GM23248 (cell line): Measurements from ENCODE around the gene MAPK8IP2. TPM values are rescaled to one million over a fixed set of nuclear protein-coding genes. Genes with fewer than 3 reads are reported as not detected.

Source experiments
- DNase-seq: peaks from one replicate; pipeline ENCODE4 v3.0.0-alpha.2; 2015
- H2AFZ ChIP-seq: fragments of 200-600 bp; sonication (generic); 2 replicates; pipeline ENCODE4 v1.6.1; 2016; ENCODE audit warnings: antibody characterized with exemption
- H3F3A ChIP-seq: fragments of 200-600 bp; sonication (generic); 2 replicates; pipeline ENCODE4 v1.6.1; 2016; ENCODE audit warnings: mild to moderate bottlenecking, antibody characterized with exemption, mixed run types; ENCODE audit not compliant: insufficient read depth
- H3K27ac ChIP-seq: fragments of 200-600 bp; sonication (generic); 2 replicates; pipeline ENCODE4 v1.5.1; 2016; ENCODE audit warnings: mild to moderate bottlenecking
- H3K27me3 ChIP-seq: fragments of 200-600 bp; sonication (generic); replicated peaks from 2 replicates; pipeline ENCODE4 v1.6.1; 2016; ENCODE audit warnings: mild to moderate bottlenecking; ENCODE audit not compliant: insufficient read depth
- H3K36me3 ChIP-seq: fragments of 200-600 bp; sonication (generic); 2 replicates; pipeline ENCODE4 v1.6.1; 2016; ENCODE audit warnings: low read depth, mild to moderate bottlenecking
- H3K4me1 ChIP-seq: fragments of 200-600 bp; sonication (generic); 2 replicates; pipeline ENCODE4 v1.6.1; 2016; ENCODE audit warnings: mild to moderate bottlenecking; ENCODE audit not compliant: insufficient read depth
- H3K4me2 ChIP-seq: fragments of 200-600 bp; sonication (generic); one replicate; pipeline ENCODE4 v1.6.1; 2016; ENCODE audit warnings: mild to moderate bottlenecking; ENCODE audit not compliant: unreplicated experiment
- H3K4me3 ChIP-seq: fragments of 200-600 bp; sonication (generic); 2 replicates; pipeline ENCODE4 v1.5.1; 2016; ENCODE audit warnings: mild to moderate bottlenecking
- H3K79me2 ChIP-seq: fragments of 200-600 bp; sonication (generic); 2 replicates; pipeline ENCODE4 v1.6.1; 2016; ENCODE audit warnings: mild to moderate bottlenecking; ENCODE audit not compliant: insufficient read depth
- H3K9ac ChIP-seq: fragments of 200-600 bp; sonication (generic); 2 replicates; pipeline ENCODE4 v1.6.1; 2016; ENCODE audit warnings: mild to moderate bottlenecking
- H3K9me2 ChIP-seq: fragments of 200-600 bp; sonication (generic); 2 replicates; pipeline ENCODE4 v1.6.1; 2016; ENCODE audit warnings: mixed run types, mild to moderate bottlenecking, moderate library complexity; ENCODE audit not compliant: insufficient read depth
- H3K9me3 ChIP-seq: fragments of 200-600 bp; sonication (generic); one replicate; pipeline ENCODE4 v1.6.1; 2017; ENCODE audit warnings: low read depth
- H4K20me1 ChIP-seq: fragments of 200-600 bp; sonication (generic); 2 replicates; pipeline ENCODE4 v1.6.0; 2016; ENCODE audit not compliant: insufficient read depth
- EZH2 ChIP-seq: fragments of 200-600 bp; sonication (generic); IDR thresholded peaks from 2 replicates; pipeline ENCODE4 v1.6.1; 2018; ENCODE audit warnings: antibody characterized with exemption, mild to moderate bottlenecking; ENCODE audit not compliant: insufficient read depth, poor library complexity, severe bottlenecking
- EZH2phosphoT487 ChIP-seq: fragments of 200-600 bp; sonication (generic); IDR thresholded peaks from 2 replicates; pipeline ENCODE4 v1.6.1; 2018; ENCODE audit warnings: antibody characterized with exemption, moderate library complexity, mild to moderate bottlenecking, low read depth; ENCODE audit not compliant: insufficient read depth
- WGBS, 2 experiments: methylation state at CpG; one replicate each; pipeline ENCODE4 v1.1.6; 2015 to 2017; ENCODE audit warnings: low lambda C conversion rate in 2 of 2, low coverage in 1 of 2; ENCODE audit errors: missing lambda C conversion rate in 2 of 2; 5-methylcytosine and 5-hydroxymethylcytosine counted together
- in situ Hi-C: fragments of 300-500 bp; cut with MboI; formaldehyde crosslinking; loops from 2 replicates; pipeline ENCODE4 v1.15.0; 2020
- polyA plus RNA-seq: library from polyadenylated mRNA; unstranded; fragments of >200 nt; fragmentation: Nextera tagmentation; extraction: Ambion mirVana; gene quantifications from 2 replicates; pipeline ENCODE4 v1.2.1, GENCODE V29; 2016
- total RNA-seq: library from RNA; depleted of rRNA; stranded (reverse); fragments of >200 nt; shearing (Covaris generic); gene quantifications from 2 replicates; pipeline ENCODE4 v1.2.3, GENCODE V29; 2014; rRNA removed

MAPK8IP2 gene
- total RNA-seq (0.38 TPM in 1 of 2 replicates, not detected in the other), polyA plus RNA-seq (0.06 and 0.09 TPM in 2 replicates)

GRCh38 chr22:50600538-50600937, at the start of gene MAPK8IP2:
TSS of gene MAPK8IP2 (plus strand) at chr22:50600793. CDS start at chr22:50600819, 26 bp downstream.
- 0 to 3% methylated on average over 5 to 45 of the region's 61 CpGs for WGBS, 2 experiments
- TF ChIP-seq EZH2 = no peak
- no peak for TF ChIP-seq EZH2phosphoT487
- in situ Hi-C loops = no loop called here

GRCh38 chr22:50551160-50551752, 49.3 kb upstream of the MAPK8IP2 start:
- no peak overlapping the region for H3K9ac ChIP-seq
- H3K9me3 ChIP-seq = no peaks in the 10 kb centered on the region
- no peaks in the 10 kb centered on the region for H3K36me3 ChIP-seq
- 84 to 88% methylated on average over 11 of the region's 11 CpGs for WGBS, 2 experiments
- no peak for TF ChIP-seq EZH2
- no peak for TF ChIP-seq EZH2phosphoT487
- DNase-seq = no peak
- H3K9me2 ChIP-seq = no peaks in the 10 kb centered on the region
- H3K27me3 ChIP-seq = peaks cover 8% of the 10 kb centered on the region
- in situ Hi-C loops = no loop called here
- no peak overlapping the region for H3K4me3 ChIP-seq
- H3K79me2 ChIP-seq = no peaks in the 10 kb centered on the region
- no peaks in the 10 kb centered on the region for H3F3A ChIP-seq
- H4K20me1 ChIP-seq = no peaks in the 10 kb centered on the region
- no peak overlapping the region for H2AFZ ChIP-seq
- H3K4me2 ChIP-seq = no peak overlapping the region
- no peak overlapping the region for H3K27ac ChIP-seq
- H3K4me1 ChIP-seq = no peaks in the 10 kb centered on the region

More at GRCh38 chr22:50600538-50600937, at the start of gene MAPK8IP2:
- Histone ChIP-seq H3K27me3 (peaks cover 9% of the 10 kb centered on the region), H3K4me1 (no peaks in the 10 kb centered on the region), H3K4me3 (no peak within 1 kb of the TSS), H2AFZ (no peak within 1 kb of the TSS), H3K36me3 (no peaks in the 10 kb centered on the region), H3K79me2 (no peaks in the 10 kb centered on the region), H3K27ac (no peak within 1 kb of the TSS), H3K9me3 (no peaks in the 10 kb centered on the region), H3K9ac (no peak within 1 kb of the TSS), H3K4me2 (no peak within 1 kb of the TSS), H3F3A (no peaks in the 10 kb centered on the region), H4K20me1 (no peaks in the 10 kb centered on the region), H3K9me2 (no peaks in the 10 kb centered on the region)
- no peak for DNase-seq

- TF ChIP-seq EZH2 (no peak), EZH2phosphoT487 (no peak)
- H3K27me3 ChIP-seq = peaks cover 2% of the 10 kb centered on the region
These were observed 47.3 kb upstream of the MAPK8IP2 start for GRCh38 chr22:50553310-50553709.

GRCh38 chr22:50556703-50557102, 43.9 kb upstream of the MAPK8IP2 start:
- H3K9me2 ChIP-seq = no peaks in the 10 kb centered on the region
- DNase-seq = no peak
- H4K20me1 ChIP-seq = no peaks in the 10 kb centered on the region
- H3K79me2 ChIP-seq = no peaks in the 10 kb centered on the region
- H2AFZ ChIP-seq = no peak overlapping the region
- TF ChIP-seq EZH2phosphoT487 (no peak), EZH2 (no peak)
- no peak overlapping the region for H3K4me3 ChIP-seq
- H3F3A ChIP-seq = no peaks in the 10 kb centered on the region
- no peak overlapping the region for H3K4me2 ChIP-seq
- H3K27me3 ChIP-seq = no peaks in the 10 kb centered on the region
- WGBS, 2 experiments = 15 to 20% methylated on average over 5 of the region's 5 CpGs
- H3K9me3 ChIP-seq = no peaks in the 10 kb centered on the region
- in situ Hi-C loops = no loop called here
- H3K4me1 ChIP-seq = no peaks in the 10 kb centered on the region
- no peaks in the 10 kb centered on the region for H3K36me3 ChIP-seq
- H3K27ac ChIP-seq = no peak overlapping the region
- H3K9ac ChIP-seq = no peak overlapping the region

More at GRCh38 chr22:50553310-50553709, 47.3 kb upstream of the MAPK8IP2 start:
- H3K9me3 ChIP-seq = no peaks in the 10 kb centered on the region
- H3K79me2 ChIP-seq = no peaks in the 10 kb centered on the region
- H3K4me1 ChIP-seq = no peaks in the 10 kb centered on the region
- H4K20me1 ChIP-seq = no peaks in the 10 kb centered on the region
- WGBS, 2 experiments = 68 to 74% methylated on average over 8 of the region's 8 CpGs
- no peak overlapping the region for H3K27ac ChIP-seq
- no peaks in the 10 kb centered on the region for H3K36me3 ChIP-seq
- H3K4me3 ChIP-seq = no peak overlapping the region
- in situ Hi-C loops = no loop called here
- H3K9ac ChIP-seq = no peak overlapping the region
- H3K4me2 ChIP-seq = no peak overlapping the region
- no peaks in the 10 kb centered on the region for H3F3A ChIP-seq
- no peak for DNase-seq
- no peaks in the 10 kb centered on the region for H3K9me2 ChIP-seq
- H2AFZ ChIP-seq = no peak overlapping the region

- H3K4me1 ChIP-seq = no peaks in the 10 kb centered on the region
- H2AFZ ChIP-seq = no peak overlapping the region
- H3K36me3 ChIP-seq = no peaks in the 10 kb centered on the region
- in situ Hi-C loops = no loop called here
- H4K20me1 ChIP-seq = no peaks in the 10 kb centered on the region
- H3K27me3 ChIP-seq = no peaks in the 10 kb centered on the region
- no peak overlapping the region for H3K4me2 ChIP-seq
- H3F3A ChIP-seq = no peaks in the 10 kb centered on the region
- 92 to 93% methylated on average over 3 of the region's 3 CpGs for WGBS, 2 experiments
- no peaks in the 10 kb centered on the region for H3K9me2 ChIP-seq
- no peak overlapping the region for H3K4me3 ChIP-seq
- no peak overlapping the region for H3K9ac ChIP-seq
- no peak overlapping the region for H3K27ac ChIP-seq
- no peaks in the 10 kb centered on the region for H3K9me3 ChIP-seq
- TF ChIP-seq EZH2phosphoT487 (no peak), EZH2 (no peak)
- no peaks in the 10 kb centered on the region for H3K79me2 ChIP-seq
- no peak for DNase-seq
These were observed 40.6 kb upstream of the MAPK8IP2 start for GRCh38 chr22:50560034-50560433.
